ENCODE results near the gene RIMS4. TPM values are rescaled to one million over a fixed set of nuclear protein-coding genes. Genes with fewer than 3 reads are reported as not detected.

Gene RIMS4
- total and polyA plus RNA-seq, 9 of the 15 experiments (the other 6 are each of a cell fraction or from before 2014, with no cell fraction given) = 0.04 TPM; not detected in 8

GRCh38 chr20:44772636-44773035, 37.7 kb downstream of the RIMS4 start:
- Histone ChIP-seq H3K9ac (ENCODE audit: insufficient read depth in 1 of 2, low read depth in 2 of 2, low read length in 2 of 2) (no peak overlapping the region), H3K36me3 (ENCODE audit: control insufficient read depth, insufficient read depth, low read length) (no peaks in the 10 kb centered on the region), H3K79me2 (ENCODE audit: control insufficient read depth, insufficient read depth, low read length) (no peaks in the 10 kb centered on the region), H3K9me3 (replicated peaks; ENCODE audit: control insufficient read depth, insufficient read depth, low read depth, low read length) (no peaks in the 10 kb centered on the region), H3K27me3 (ENCODE audit: control insufficient read depth in 2 of 2, insufficient read depth in 2 of 2, low read length in 2 of 2) (peaks cover 0 to 18% of the 10 kb centered on the region in 2 experiments; a peak in 4 of 5 replicates), H3K9me1 (ENCODE audit: control insufficient read depth, insufficient read depth, low read length) (no peaks in the 10 kb centered on the region), H2AFZ (ENCODE audit: low read depth, low read length) (no peak overlapping the region), H3K4me2 (ENCODE audit: insufficient read depth, low read length) (no peak overlapping the region), H3K4me1 (replicated peaks in 1 of 2; ENCODE audit: control insufficient read depth in 2 of 2, insufficient read depth in 2 of 2, low read length in 2 of 2) (no peaks in the 10 kb centered on the region), H4K20me1 (replicated peaks; ENCODE audit: control insufficient read depth, insufficient read depth, low read length) (0 out of 2 replicates have a peak, but pooled peaks cover 3% of the 10 kb centered on the region), H3K4me3 (no peak overlapping the region), H3K27ac (ENCODE audit: extremely low read depth, low read depth, low read length) (no peak overlapping the region)
- 0% methylated on average over 8 of the region's 8 CpGs for WGBS (ENCODE audit: insufficient coverage, low coverage, missing lambda C conversion rate)
- no TSS peak for BruUV-seq (replicated peaks)
- FAIRE-seq (no peak), ATAC-seq (no peak), DNase-seq (ENCODE audit: extremely low read depth in 1 of 4, low spot score in 3 of 4) (no peak)
- intact Hi-C loops (cut with micrococcal nuclease) (no loop called here), in situ Hi-C loops (cut with MboI) (no loop called here)
- TF ChIP-seq PPARD (CRISPR knock-in tag; IDR thresholded peaks at IDR 0.05) (no peak), ZNF263 (CRISPR knock-in tag; IDR thresholded peaks at IDR 0.05; ENCODE audit: borderline replicate concordance) (peak; percentile 22; the same call in 1 of the 2 replicates), KDM2B (CRISPR knock-in tag; IDR thresholded peaks at IDR 0.05) (no peak)
- CTCF ChIA-PET (ENCODE audit: low intra/inter-chr PET ratio) = interaction anchor here (0.6 kb wide), 1 partner anchor 91 kb away, joined by 4 read pairs; no protein-coding TSS in a partner anchor
- POLR2A ChIA-PET = interaction anchor here (0.6 kb wide), 1 partner anchor 10 kb away, joined by 3 read pairs; no protein-coding TSS in a partner anchor

- TF ChIP-seq ZNF583 (CRISPR knock-in tag; IDR thresholded peaks at IDR 0.05) (no peak), ZNF23 (CRISPR knock-in tag; IDR thresholded peaks at IDR 0.05) (no peak), HNRNPK (IDR thresholded peaks at IDR 0.05; ENCODE audit: low read depth, low read length, poor library complexity, severe bottlenecking) (no peak), ZNF79 (CRISPR knock-in tag; IDR thresholded peaks at IDR 0.05; ENCODE audit: low read depth) (no peak), ZNF668 (CRISPR knock-in tag; IDR thresholded peaks at IDR 0.05) (no peak)
- BruUV-seq (replicated peaks) = no TSS peak
- Histone ChIP-seq H3K9me1 (ENCODE audit: control insufficient read depth, insufficient read depth, low read length) (no peaks in the 10 kb centered on the region), H3K4me1 (replicated peaks in 1 of 2; ENCODE audit: control insufficient read depth in 2 of 2, insufficient read depth in 2 of 2, low read length in 2 of 2) (no peaks in the 10 kb centered on the region), H3K4me2 (ENCODE audit: insufficient read depth, low read length) (no peak overlapping the region), H3K27me3 (ENCODE audit: control insufficient read depth in 2 of 2, insufficient read depth in 2 of 2, low read length in 2 of 2) (peaks cover 0 to 21% of the 10 kb centered on the region in 2 experiments; a peak in 4 of 5 replicates), H3K36me3 (ENCODE audit: control insufficient read depth, insufficient read depth, low read length) (no peaks in the 10 kb centered on the region), H3K27ac (ENCODE audit: extremely low read depth, low read depth, low read length) (no peak overlapping the region), H3K9ac (ENCODE audit: insufficient read depth in 1 of 2, low read depth in 2 of 2, low read length in 2 of 2) (no peak overlapping the region), H4K20me1 (replicated peaks; ENCODE audit: control insufficient read depth, insufficient read depth, low read length) (peaks cover 7% of the 10 kb centered on the region; the same call in 1 of the 2 replicates), H3K4me3 (no peak overlapping the region), H2AFZ (ENCODE audit: low read depth, low read length) (no peak overlapping the region), H3K79me2 (ENCODE audit: control insufficient read depth, insufficient read depth, low read length) (no peaks in the 10 kb centered on the region), H3K9me3 (replicated peaks; ENCODE audit: control insufficient read depth, insufficient read depth, low read depth, low read length) (no peaks in the 10 kb centered on the region)
- ChIA-PET CTCF (ENCODE audit: low intra/inter-chr PET ratio) (no interaction called here), POLR2A (interaction anchor here (0.8 to 1.7 kb wide), 3 partner anchors 12 to 114 kb away, joined by 3 to 6 read pairs (median 3); partner anchors contain the start of gene YWHAB)
- WGBS (ENCODE audit: insufficient coverage, low coverage, missing lambda C conversion rate) = 8% methylated on average over 8 of the region's 8 CpGs
- ATAC-seq = no peak; the same call in 2 of the 3 replicates
- no peak for DNase-seq (ENCODE audit: extremely low read depth in 1 of 4, low spot score in 3 of 4)
- intact Hi-C loops (cut with micrococcal nuclease) = no loop called here
- in situ Hi-C loops (cut with MboI) = no loop called here
- no peak for FAIRE-seq
Observed at GRCh38 chr20:44771172-44771535, 39.2 kb downstream of the RIMS4 start.
